ENCODE measurements around the gene GPS2.

GRCh38 chr17:7330638-7331015, 15.5 kb upstream of the GPS2 start:
- no peak for TF ChIP-seq CTCF (IDR thresholded peaks at IDR 0.05)
- TF ChIP-seq EP300 (IDR thresholded peaks at IDR 0.05), result no peak
- TF ChIP-seq POLR2A (IDR thresholded peaks at IDR 0.05), result no peak
- TF ChIP-seq POLR2AphosphoS5 (IDR thresholded peaks at IDR 0.05), result no peak
